GM18907 (cell line): Measurements from ENCODE around the gene TBX18.

Experiments used
- ATAC-seq: cut with Tn5 transposase; IDR thresholded peaks from one replicate; pipeline ENCODE4 v1.9.1; 2021; ENCODE audit warnings: mild to moderate bottlenecking, moderate library complexity; ENCODE audit not compliant: unreplicated experiment

The TBX18 gene

GRCh38 chr6:84675651-84676050 lies 88.7 kb downstream of the TBX18 start:
- ATAC-seq, result no peak

- ATAC-seq, result no peak
These were observed 90.0 kb downstream of the TBX18 start for GRCh38 chr6:84674395-84674794.

- no peak for ATAC-seq
These were observed 93.2 kb downstream of the TBX18 start for GRCh38 chr6:84671183-84671582.

GRCh38 chr6:84669945-84670344 lies 94.5 kb downstream of the TBX18 start:
- no peak for ATAC-seq

GRCh38 chr6:84667252-84668213 lies 96.9 kb downstream of the TBX18 start:
- ATAC-seq, result no peak

GRCh38 chr6:84665401-84665800 lies 99.0 kb downstream of the TBX18 start:
- ATAC-seq, result no peak

GRCh38 chr6:84663866-84664265 lies 100.5 kb downstream of the TBX18 start:
- no peak for ATAC-seq

- ATAC-seq, result no peak
These were observed 106.9 kb downstream of the TBX18 start for GRCh38 chr6:84657486-84657885.

GRCh38 chr6:84657025-84657424 lies 107.4 kb downstream of the TBX18 start:
- no peak for ATAC-seq

GRCh38 chr6:84653027-84653551 lies 111.3 kb downstream of the TBX18 start:
- no peak for ATAC-seq

- ATAC-seq, result no peak
These were observed 111.9 kb downstream of the TBX18 start for GRCh38 chr6:84652356-84653026.

GRCh38 chr6:84651583-84651982 lies 112.8 kb downstream of the TBX18 start:
- no peak for ATAC-seq

- ATAC-seq, result no peak
These were observed 116.0 kb downstream of the TBX18 start for GRCh38 chr6:84648444-84648843.

- ATAC-seq, result no peak
These were observed 118.7 kb downstream of the TBX18 start for GRCh38 chr6:84645563-84646266.

- ATAC-seq, result no peak
These were observed 119.4 kb downstream of the TBX18 start for GRCh38 chr6:84645000-84645399.

GRCh38 chr6:84643778-84644177 lies 120.6 kb downstream of the TBX18 start:
- no peak for ATAC-seq

- no peak for ATAC-seq
These were observed 123.3 kb downstream of the TBX18 start for GRCh38 chr6:84641076-84641475.

- no peak for ATAC-seq
These were observed 125.0 kb downstream of the TBX18 start for GRCh38 chr6:84639396-84639795.

GRCh38 chr6:84638286-84638685 lies 126.1 kb downstream of the TBX18 start:
- no peak for ATAC-seq
